ENCODE measurements around the gene ST6GAL2. TPM values are rescaled to one million over a fixed set of nuclear protein-coding genes. Genes with fewer than 3 reads are reported as not detected.

Gene ST6GAL2
- polyA plus RNA-seq, 3 donors = 12.8 to 19.2 (median 16.9) TPM

GRCh38 chr2:106831241-106831640 lies 54.7 kb downstream of the ST6GAL2 start:
- no peak for DNase-seq (ENCODE audit: low read depth in 3 of 3, low spot score in 2 of 3)

GRCh38 chr2:106830191-106830590 lies 55.8 kb downstream of the ST6GAL2 start:
- no peak for DNase-seq (ENCODE audit: low read depth in 3 of 3, low spot score in 2 of 3)

GRCh38 chr2:106828119-106828518 lies 57.8 kb downstream of the ST6GAL2 start:
- DNase-seq (ENCODE audit: low read depth in 3 of 3, low spot score in 2 of 3) = no peak

GRCh38 chr2:106827158-106827557 lies 58.8 kb downstream of the ST6GAL2 start:
- no peak for DNase-seq (ENCODE audit: low read depth in 3 of 3, low spot score in 2 of 3)

GRCh38 chr2:106825161-106825560 lies 60.8 kb downstream of the ST6GAL2 start:
- no peak for DNase-seq (ENCODE audit: low read depth in 3 of 3, low spot score in 2 of 3)

- no peak for DNase-seq (ENCODE audit: low read depth in 3 of 3, low spot score in 2 of 3)
Measured at GRCh38 chr2:106816974-106817373, 69.0 kb downstream of the ST6GAL2 start.

GRCh38 chr2:106812841-106813240 lies 73.1 kb downstream of the ST6GAL2 start:
- no peak for DNase-seq (ENCODE audit: low read depth in 3 of 3, low spot score in 2 of 3)

- DNase-seq (ENCODE audit: low read depth in 3 of 3, low spot score in 2 of 3) = peak in 1 of 3 donors; percentile 33
Measured at GRCh38 chr2:106812383-106812782, 73.6 kb downstream of the ST6GAL2 start.

GRCh38 chr2:106805716-106806115 lies 80.3 kb downstream of the ST6GAL2 start:
- DNase-seq (ENCODE audit: low read depth in 3 of 3, low spot score in 2 of 3) = no peak

- no peak for DNase-seq (ENCODE audit: low read depth in 3 of 3, low spot score in 2 of 3)
Measured at GRCh38 chr2:106804161-106804560, 81.8 kb downstream of the ST6GAL2 start.

GRCh38 chr2:106800976-106801655 lies 84.9 kb downstream of the ST6GAL2 start:
- no peak for DNase-seq (ENCODE audit: low read depth in 3 of 3, low spot score in 2 of 3)

GRCh38 chr2:106800180-106800579 lies 85.8 kb downstream of the ST6GAL2 start:
- DNase-seq (ENCODE audit: low read depth in 3 of 3, low spot score in 2 of 3) = no peak

- DNase-seq (ENCODE audit: low read depth in 3 of 3, low spot score in 2 of 3) = no peak
Measured at GRCh38 chr2:106798826-106799552, 87.0 kb downstream of the ST6GAL2 start.

GRCh38 chr2:106797494-106797893 lies 88.5 kb downstream of the ST6GAL2 start:
- no peak for DNase-seq (ENCODE audit: low read depth in 3 of 3, low spot score in 2 of 3)

- DNase-seq (ENCODE audit: low read depth in 3 of 3, low spot score in 2 of 3) = no peak
Measured at GRCh38 chr2:106792671-106793070, 93.3 kb downstream of the ST6GAL2 start.

- DNase-seq (ENCODE audit: low read depth in 3 of 3, low spot score in 2 of 3) = no peak
Measured at GRCh38 chr2:106789185-106789584, 96.8 kb downstream of the ST6GAL2 start.

GRCh38 chr2:106782681-106783080 lies 103.3 kb downstream of the ST6GAL2 start:
- no peak for DNase-seq (ENCODE audit: low read depth in 3 of 3, low spot score in 2 of 3)

GRCh38 chr2:106781196-106781595 lies 104.8 kb downstream of the ST6GAL2 start:
- peak in 2 of 3 donors; percentile 15 for DNase-seq (ENCODE audit: low read depth in 3 of 3, low spot score in 2 of 3)

GRCh38 chr2:106771811-106772210 lies 114.2 kb downstream of the ST6GAL2 start:
- DNase-seq (ENCODE audit: low read depth in 3 of 3, low spot score in 2 of 3) = no peak

GRCh38 chr2:106770986-106771385 lies 115.0 kb downstream of the ST6GAL2 start:
- no peak for DNase-seq (ENCODE audit: low read depth in 3 of 3, low spot score in 2 of 3)

- no peak for DNase-seq (ENCODE audit: low read depth in 3 of 3, low spot score in 2 of 3)
Measured at GRCh38 chr2:106764614-106765013, 121.4 kb downstream of the ST6GAL2 start.

- DNase-seq (ENCODE audit: low read depth in 3 of 3, low spot score in 2 of 3) = no peak
Measured at GRCh38 chr2:106759966-106760365, 126.0 kb downstream of the ST6GAL2 start.

All from right renal cortex interstitium (tissue), 3 donors.